HG03045 (cell line): ENCODE results near the gene SH3PXD2B.

Experiments used
- ATAC-seq: cut with Tn5 transposase; IDR thresholded peaks from one replicate; pipeline ENCODE4 v1.9.1; 2021; ENCODE audit warnings: mild to moderate bottlenecking, moderate library complexity; ENCODE audit not compliant: unreplicated experiment

The SH3PXD2B gene

GRCh38 chr5:172281346-172281745 lies 173.0 kb downstream of the SH3PXD2B start:
- no peak for ATAC-seq

- no peak for ATAC-seq
Measured at GRCh38 chr5:172280929-172281328, 173.4 kb downstream of the SH3PXD2B start.

- ATAC-seq, result no peak
Measured at GRCh38 chr5:172280317-172280716, 174.0 kb downstream of the SH3PXD2B start.

- ATAC-seq, result no peak
Measured at GRCh38 chr5:172278356-172278755, 176.0 kb downstream of the SH3PXD2B start.

GRCh38 chr5:172276214-172276613 lies 178.1 kb downstream of the SH3PXD2B start:
- no peak for ATAC-seq
